Measurements from ENCODE around the gene CCNB1IP1. TPM values are rescaled to one million over a fixed set of nuclear protein-coding genes. Genes with fewer than 3 reads are reported as not detected.

CCNB1IP1 gene
- total and polyA plus RNA-seq, 2 of the 4 experiments (the other 2 are of a cell fraction), result 27.5 to 34.6 TPM

DNA sequence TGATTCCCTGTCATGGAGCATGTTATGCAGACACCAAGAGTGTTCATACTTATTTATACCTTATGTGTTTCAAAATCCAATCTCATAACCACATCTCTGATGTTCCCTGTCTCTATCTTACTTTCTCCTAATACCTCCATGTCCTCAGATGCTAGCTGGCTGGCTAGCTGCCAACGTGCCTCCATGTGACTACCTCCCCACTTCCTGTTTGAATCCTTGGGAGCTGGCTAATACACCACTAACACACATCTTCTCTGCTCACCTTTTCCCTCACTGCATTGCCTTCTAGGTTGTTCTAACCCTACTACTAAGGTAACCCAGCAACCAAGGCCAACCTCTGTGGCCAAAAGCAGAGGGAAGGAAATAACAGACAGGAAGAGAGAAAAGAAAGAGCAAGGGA is 54.7 kb downstream of the CCNB1IP1 start:
- peak; percentile 23 for DNase-seq

More for the DNA sequence above, 54.7 kb downstream of the CCNB1IP1 start:
- Histone ChIP-seq H2BK120ac (ENCODE audit: low read depth, low read length) (no peak overlapping the region), H3K27me3 (ENCODE audit: control insufficient read depth, insufficient read depth, low read length) (no peaks in the 10 kb centered on the region), H2AK5ac (ENCODE audit: low read depth, low read length) (no peak overlapping the region), H2BK15ac (ENCODE audit: low read depth, low read length) (no peak overlapping the region), H3K14ac (replicated peaks; ENCODE audit: low read depth, low read length) (no peak overlapping the region), H3K23ac (ENCODE audit: low read depth, low read length) (no peak overlapping the region), H3K18ac (ENCODE audit: low read depth, low read length) (no peak overlapping the region), H4K20me1 (ENCODE audit: insufficient read depth, low read length) (no peaks in the 10 kb centered on the region), H4K5ac (ENCODE audit: low read depth, low read length) (no peak overlapping the region), H3K56ac (ENCODE audit: extremely low read depth, insufficient read depth, low read length) (no peak overlapping the region), H3K4me1 (ENCODE audit: control insufficient read depth, insufficient read depth, low read length) (no peaks in the 10 kb centered on the region), H2AFZ (replicated peaks; ENCODE audit: low read length, poor library complexity) (no peak overlapping the region), H4K8ac (ENCODE audit: low read depth in 2 of 2, low read length in 2 of 2) (no peak overlapping the region), H2AK9ac (replicated peaks; ENCODE audit: low read depth, low read length, poor library complexity) (no peak overlapping the region), H3K4me2 (ENCODE audit: low read depth, low read length) (no peak overlapping the region), H3K4me3 (ENCODE audit: insufficient read depth, low read depth, low read length) (no peak overlapping the region), H3K27ac (ENCODE audit: insufficient read depth, low read length) (no peak overlapping the region), H3K9me3 (ENCODE audit: control insufficient read depth, insufficient read depth, low read length) (peaks cover 3% of the 10 kb centered on the region; the same call in 1 of the 2 replicates), H3K9me1 (ENCODE audit: insufficient read depth, low read length) (no peaks in the 10 kb centered on the region), H4K91ac (ENCODE audit: insufficient read depth, low read depth, low read length) (no peak overlapping the region), H2BK20ac (ENCODE audit: low read depth, low read length) (no peak overlapping the region), H3K9ac (ENCODE audit: low read depth, low read length) (no peak overlapping the region), H3K79me1 (ENCODE audit: low read depth in 1 of 2, low read length in 2 of 2) (no peaks in the 10 kb centered on the region), H3K4ac (ENCODE audit: low read depth, low read length) (no peak overlapping the region), H2BK5ac (ENCODE audit: low read depth, low read length, poor library complexity, severe bottlenecking) (no peak overlapping the region), H3K36me3 (ENCODE audit: control insufficient read depth, insufficient read depth, low read length) (peaks cover 5% of the 10 kb centered on the region)
- BruUV-seq (replicated peaks), result no TSS peak
- POLR2A ChIA-PET (ENCODE audit: unreplicated experiment), result no interaction called here
- ATAC-seq (ENCODE audit: low read depth), result no peak
- WGBS, 2 experiments (ENCODE audit: extremely low coverage in 2 of 2, insufficient read length in 1 of 2), result no CpG with 5 or more reads among the region's 1 CpG
- TF ChIP-seq, protein P1, sequence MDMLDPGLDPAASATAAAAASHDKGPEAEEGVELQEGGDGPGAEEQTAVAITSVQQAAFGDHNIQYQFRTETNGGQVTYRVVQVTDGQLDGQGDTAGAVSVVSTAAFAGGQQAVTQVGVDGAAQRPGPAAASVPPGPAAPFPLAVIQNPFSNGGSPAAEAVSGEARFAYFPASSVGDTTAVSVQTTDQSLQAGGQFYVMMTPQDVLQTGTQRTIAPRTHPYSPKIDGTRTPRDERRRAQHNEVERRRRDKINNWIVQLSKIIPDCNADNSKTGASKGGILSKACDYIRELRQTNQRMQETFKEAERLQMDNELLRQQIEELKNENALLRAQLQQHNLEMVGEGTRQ (IDR thresholded peaks at IDR 0.05; ENCODE audit: low read depth, low read length), result peak; percentile 42; the same call in 1 of the 2 replicates
- no peak for TF ChIP-seq MAFK (IDR thresholded peaks at IDR 0.05; ENCODE audit: low read depth, low read length)
- intact Hi-C loops (cut with micrococcal nuclease), result no loop called here
- CTCF ChIA-PET, result interaction anchor here (0.7 kb wide), 1 partner anchor 310 kb away, joined by 5 read pairs; no protein-coding TSS in a partner anchor
- in situ Hi-C loops (cut with MboI; ENCODE audit: low sequenced_read_pairs), result no loop called here
- dilution Hi-C loops (cut with HindIII; ENCODE audit: low sequenced_read_pairs, unreplicated experiment), result no loop called here

Data from IMR-90 (cell line).